ENCODE measurements around the gene OR51B6. TPM values are rescaled to one million over a fixed set of nuclear protein-coding genes. Genes with fewer than 3 reads are reported as not detected.
"Not testable (repeated sequence)": the region's sequence is repeated elsewhere in the genome, so short reads cannot be mapped to it uniquely, and the experiment has no call there.

OR51B6 gene
- not detected in 2 replicates for total RNA-seq

GRCh38 chr11:5351208-5351607 lies at the start of gene OR51B6:
Gene OR51B6, plus strand, starts transcription at chr11:5351508. Its CDS starts 0 bp downstream, at chr11:5351508.
- DNase-seq: no peak

GRCh38 chr11:5301846-5302245 lies 49.5 kb upstream of the OR51B6 start, which contains the start of gene OR51B4:
Gene OR51B4, minus strand, starts transcription at chr11:5301946. Its CDS starts 0 bp downstream, at chr11:5301946.
- no peak for DNase-seq

- no peak for DNase-seq
Observed at GRCh38 chr11:5303626-5304025, 47.7 kb upstream of the OR51B6 start.

GRCh38 chr11:5304046-5304445 lies 47.3 kb upstream of the OR51B6 start:
- no peak for DNase-seq

GRCh38 chr11:5307256-5308019 lies 43.9 kb upstream of the OR51B6 start:
- no peak for DNase-seq

GRCh38 chr11:5310423-5310822 lies 40.9 kb upstream of the OR51B6 start:
- DNase-seq: no peak

GRCh38 chr11:5313326-5314023 lies 37.8 kb upstream of the OR51B6 start:
- not testable (repeated sequence) for DNase-seq

- DNase-seq: no peak
Observed at GRCh38 chr11:5317292-5317691, 34.0 kb upstream of the OR51B6 start.

- DNase-seq: no peak
Observed at GRCh38 chr11:5324197-5324596, 27.1 kb upstream of the OR51B6 start, which contains the start of gene OR51B2. Gene OR51B2, minus strand, starts transcription at chr11:5324297. Its CDS starts 0 bp downstream, at chr11:5324297.

GRCh38 chr11:5335170-5335569 lies 16.1 kb upstream of the OR51B6 start:
- DNase-seq: no peak

- no peak for DNase-seq
Observed at GRCh38 chr11:5336331-5336730, 15.0 kb upstream of the OR51B6 start.

GRCh38 chr11:5337253-5337652 lies 14.1 kb upstream of the OR51B6 start:
- DNase-seq: not testable (repeated sequence)

- DNase-seq: no peak
Observed at GRCh38 chr11:5339771-5340322, 11.5 kb upstream of the OR51B6 start.

- DNase-seq: no peak
Observed at GRCh38 chr11:5343474-5344335, 7.6 kb upstream of the OR51B6 start, which contains the start of gene OR51B5. Gene OR51B5, minus strand, starts transcription at chr11:5343524. Its CDS starts 0 bp downstream, at chr11:5343524.

GRCh38 chr11:5345831-5346230 lies 5.5 kb upstream of the OR51B6 start:
- no peak for DNase-seq

GRCh38 chr11:5348551-5349194 lies 2.6 kb upstream of the OR51B6 start:
- DNase-seq: no peak

GRCh38 chr11:5349550-5349949 lies 1.8 kb upstream of the OR51B6 start:
- DNase-seq: no peak

GRCh38 chr11:5356031-5356430 lies 4.7 kb downstream of the OR51B6 start:
- DNase-seq: not testable (repeated sequence)

GRCh38 chr11:5362017-5362625 lies 10.8 kb downstream of the OR51B6 start:
- DNase-seq: no peak

- DNase-seq: no peak
Observed at GRCh38 chr11:5363679-5364078, 12.4 kb downstream of the OR51B6 start.

- DNase-seq: no peak
Observed at GRCh38 chr11:5364214-5364613, 12.9 kb downstream of the OR51B6 start.
